ENCODE results near the gene NEGR1.
A peak's percentile ranks its signal among the peaks of the same experiment; 100 is the strongest.

Gene NEGR1

GRCh38 chr1:72015006-72015405 lies 267.3 kb downstream of the NEGR1 start:
- no peak for DNase-seq

- no peak for DNase-seq
Measured at GRCh38 chr1:72013161-72013560, 269.2 kb downstream of the NEGR1 start.

GRCh38 chr1:72011721-72012120 lies 270.6 kb downstream of the NEGR1 start:
- DNase-seq = no peak

GRCh38 chr1:72010094-72010431 lies 272.3 kb downstream of the NEGR1 start:
- peak; percentile 85 for DNase-seq

GRCh38 chr1:72009173-72010093 lies 272.9 kb downstream of the NEGR1 start:
- no peak for DNase-seq

- no peak for DNase-seq
Measured at GRCh38 chr1:72007312-72007711, 275.0 kb downstream of the NEGR1 start.

GRCh38 chr1:72006092-72006491 lies 276.2 kb downstream of the NEGR1 start:
- no peak for DNase-seq

- peak; percentile 58 for DNase-seq
Measured at GRCh38 chr1:72003092-72003491, 279.2 kb downstream of the NEGR1 start.

- peak; percentile 99 for DNase-seq
Measured at GRCh38 chr1:72000809-72001208, 281.5 kb downstream of the NEGR1 start.

GRCh38 chr1:71994646-71995045 lies 287.7 kb downstream of the NEGR1 start:
- DNase-seq = no peak

GRCh38 chr1:71987181-71987580 lies 295.2 kb downstream of the NEGR1 start:
- DNase-seq = no peak

- no peak for DNase-seq
Measured at GRCh38 chr1:71986160-71986559, 296.2 kb downstream of the NEGR1 start.

GRCh38 chr1:71980556-71980955 lies 301.8 kb downstream of the NEGR1 start:
- no peak for DNase-seq

GRCh38 chr1:71979882-71980281 lies 302.5 kb downstream of the NEGR1 start:
- DNase-seq = no peak

- DNase-seq = no peak
Measured at GRCh38 chr1:71967670-71968069, 314.7 kb downstream of the NEGR1 start.

- no peak for DNase-seq
Measured at GRCh38 chr1:71964188-71964587, 318.2 kb downstream of the NEGR1 start.

GRCh38 chr1:71956613-71957285 lies 325.6 kb downstream of the NEGR1 start:
- no peak for DNase-seq

GRCh38 chr1:71950579-71950978 lies 331.8 kb downstream of the NEGR1 start:
- peak; percentile 23 for DNase-seq

GRCh38 chr1:71949681-71950080 lies 332.7 kb downstream of the NEGR1 start:
- no peak for DNase-seq

- no peak for DNase-seq
Measured at GRCh38 chr1:71948561-71948960, 333.8 kb downstream of the NEGR1 start.

- DNase-seq = peak; percentile 92
Measured at GRCh38 chr1:71944006-71944405, 338.3 kb downstream of the NEGR1 start.

- DNase-seq = no peak
Measured at GRCh38 chr1:71940261-71940660, 342.1 kb downstream of the NEGR1 start.

GRCh38 chr1:71930511-71930910 lies 351.8 kb downstream of the NEGR1 start:
- no peak for DNase-seq

GRCh38 chr1:71921935-71922559 lies 360.3 kb downstream of the NEGR1 start:
- DNase-seq = peak; percentile 5
